Heart left ventricle (tissue), 16 donors: ENCODE results near the gene PSMB2. TPM values are rescaled to one million over a fixed set of nuclear protein-coding genes. Genes with fewer than 3 reads are reported as not detected.

ENCODE experiments used
- ATAC-seq, 4 donors: fragments of 200-7000 bp; cut with Tn5 transposase; one replicate each; pipeline ENCODE4 v1.9.1; 2020 to 2022; ENCODE audit warnings: moderate library complexity in 4 of 4, mild to moderate bottlenecking in 3 of 4, moderate number of reproducible peaks in 1 of 4
- DNase-seq, 5 donors: peaks; one replicate each; pipeline ENCODE4 v3.0.0-alpha.2; 2020
- H3K27ac ChIP-seq, 12 donors: fragments of 200-600 bp; sonication (generic) in 4 of 12; one replicate each; pipeline versions ENCODE4 v1.5.0 to v1.8.0; 2016 to 2022; ENCODE audit warnings: mild to moderate bottlenecking in 2 of 12
- H3K27me3 ChIP-seq, 9 donors: fragments of 200-600 bp; sonication (generic) in 2 of 9; one replicate each; pipeline versions ENCODE4 v1.5.1 to v1.8.0; 2016 to 2022; ENCODE audit warnings: mild to moderate bottlenecking in 3 of 9
- H3K36me3 ChIP-seq, 9 donors: fragments of 200-600 bp; sonication (generic) in 2 of 9; one replicate each; pipeline versions ENCODE4 v1.5.0 to v1.8.0; 2018 to 2022; ENCODE audit warnings: mild to moderate bottlenecking in 2 of 9
- H3K4me1 ChIP-seq, 12 donors: fragments of 200-600 bp; sonication (generic) in 4 of 12; one replicate each; pipeline versions ENCODE4 v1.5.0 to v1.8.0; 2016 to 2022; ENCODE audit warnings: mild to moderate bottlenecking in 3 of 12
- H3K4me3 ChIP-seq, 12 donors: fragments of 200-600 bp; sonication (generic) in 4 of 12; one replicate each; pipeline versions ENCODE4 v1.5.0 to v1.8.0; 2017 to 2022; ENCODE audit warnings: mild to moderate bottlenecking in 9 of 12, moderate library complexity in 4 of 12
- H3K9me3 ChIP-seq, 12 donors: fragments of 200-600 bp; sonication (generic) in 4 of 12; one replicate each; pipeline versions ENCODE4 v1.5.0 to v1.8.0; 2016 to 2022; ENCODE audit warnings: mild to moderate bottlenecking in 1 of 12
- POLR2A ChIP-seq, 2 donors: fragments of 450-650 bp; IDR thresholded peaks; one replicate each; pipeline ENCODE4 v1.6.1; 2017; ENCODE audit warnings: antibody characterized with exemption in 2 of 2, mild to moderate bottlenecking in 2 of 2, moderate library complexity in 2 of 2
- WGBS, 4 donors: extraction: QIAGEN DNeasy Blood & Tissue Kit in 2 of 4; methylation state at CpG; one replicate each; pipeline versions ENCODE4 v1.1.5 to v1.1.7; 2013 to 2018; 5-methylcytosine and 5-hydroxymethylcytosine counted together
- intact Hi-C, 10 donors: fragments of 100-400 bp; cut with DNase I; formaldehyde crosslinking; loops; one replicate each; pipeline versions ENCODE4 v1.11.1 to v1.14.2; 2022
- polyA plus RNA-seq, 2 donors: library from polyadenylated mRNA; stranded (reverse); fragments of 200-250 nt; gene quantifications; one replicate each; pipeline ENCODE4 v1.2.3, GENCODE V29; 2013
- total RNA-seq, 9 donors: library from RNA; depleted of rRNA in 2 of 9; stranded (reverse); fragments of >200 nt in 2 of 9; fragmentation: NEBNext Ultra II Directional in 3 of 9; extraction: Animal tissue kit (Norgen Biotek cat#: 25700) in 3 of 9; gene quantifications; one replicate each; pipeline versions ENCODE4 v1.1.0 to v1.2.4, GENCODE V29; 2016 to 2023
- TF ChIP-seq, protein P1 (sequence below), 12 donors: fragments of 200-600 bp; sonication (generic) in 4 of 12; IDR thresholded peaks; one replicate each; pipeline versions ENCODE4 v1.5.0 to v1.8.0; 2018 to 2022; ENCODE audit warnings: antibody characterized with exemption in 12 of 12, mild to moderate bottlenecking in 5 of 12
- donor health status: ischemic (EF 13 %, LVEDD 7.1; RV severe dilation, severe dysfunction).
- donor health status: healthy with polysubstance abuse.
- donor health status: DM: no; HTN: yes; CAD: no.
- donor health status: DM: no; HTN: no; CAD: no.
- donor health status: ischemic (EF 25% LVEDD 6.9; RV normal size, moderate dysfunction).
- donor health status: ischemic (EF 25% LVEDD 5.7; RV mildly dilated, moderate dysfunction).
- donor health status: healthy.
- donor health status: DM: yes; HTN: yes; CAD: no.
- donor health status: ischemic (EF 35%, LVEDD 5.7; RV mildly dilated, moderate dysfunction).
- donor health status: nonischemic (EF 11% LVEDD 7.7; RV severe dilation, severe dysfunction).
- donor health status: DM: yes; HTN: yes; CAD: no.
- donor health status: PGD.
- donor health status: ischemic (EF 29% LVEDD 5.4; RV normal size, mild dysfunction).
- donor health status: nonischemic (EF 23%, LVEDD 6.1; RV moderate dilation, normal function).

The PSMB2 gene
- total and polyA plus RNA-seq, 11 donors = 36.3 to 60.0 (median 41.7) TPM

DNA sequence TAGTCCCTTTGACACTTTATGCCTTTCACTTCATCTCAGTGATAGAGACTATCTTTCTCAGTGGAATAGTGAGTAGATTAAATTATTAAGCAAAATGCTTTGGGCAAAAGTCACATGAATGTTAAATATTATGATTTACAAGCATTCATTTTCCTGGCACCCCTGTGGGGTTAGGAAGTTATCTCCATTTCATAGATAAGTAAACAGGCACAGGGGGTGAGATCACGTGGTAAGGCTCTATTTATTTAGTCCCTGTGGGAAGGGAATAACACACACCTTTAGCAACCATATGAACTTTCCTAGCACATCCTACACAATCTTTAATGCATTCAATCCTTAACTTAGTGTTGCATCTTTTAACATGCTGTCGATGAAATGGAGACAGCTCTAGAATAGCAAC, 12.3 kb downstream of the PSMB2 start:
- TF ChIP-seq POLR2A (IDR thresholded peaks at IDR 0.05) = no peak
- TF ChIP-seq, protein P1, sequence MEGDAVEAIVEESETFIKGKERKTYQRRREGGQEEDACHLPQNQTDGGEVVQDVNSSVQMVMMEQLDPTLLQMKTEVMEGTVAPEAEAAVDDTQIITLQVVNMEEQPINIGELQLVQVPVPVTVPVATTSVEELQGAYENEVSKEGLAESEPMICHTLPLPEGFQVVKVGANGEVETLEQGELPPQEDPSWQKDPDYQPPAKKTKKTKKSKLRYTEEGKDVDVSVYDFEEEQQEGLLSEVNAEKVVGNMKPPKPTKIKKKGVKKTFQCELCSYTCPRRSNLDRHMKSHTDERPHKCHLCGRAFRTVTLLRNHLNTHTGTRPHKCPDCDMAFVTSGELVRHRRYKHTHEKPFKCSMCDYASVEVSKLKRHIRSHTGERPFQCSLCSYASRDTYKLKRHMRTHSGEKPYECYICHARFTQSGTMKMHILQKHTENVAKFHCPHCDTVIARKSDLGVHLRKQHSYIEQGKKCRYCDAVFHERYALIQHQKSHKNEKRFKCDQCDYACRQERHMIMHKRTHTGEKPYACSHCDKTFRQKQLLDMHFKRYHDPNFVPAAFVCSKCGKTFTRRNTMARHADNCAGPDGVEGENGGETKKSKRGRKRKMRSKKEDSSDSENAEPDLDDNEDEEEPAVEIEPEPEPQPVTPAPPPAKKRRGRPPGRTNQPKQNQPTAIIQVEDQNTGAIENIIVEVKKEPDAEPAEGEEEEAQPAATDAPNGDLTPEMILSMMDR (IDR thresholded peaks at IDR 0.05) = no peak
- ATAC-seq (no peak), DNase-seq (no peak)
- Histone ChIP-seq H3K27me3 (no peaks in the 10 kb centered on the region), H3K4me3 (no peak overlapping the region), H3K4me1 (peaks cover 0 to 8% (median 5%) of the 10 kb centered on the region in 12 donors), H3K9me3 (no peaks in the 10 kb centered on the region), H3K27ac (no peak overlapping the region), H3K36me3 (peaks cover 0 to 95% (median 75%) of the 10 kb centered on the region in 9 donors)
- intact Hi-C loops = no loop called here
- WGBS, 4 donors = 26 to 60% (median 59%) methylated on average over 2 of the region's 2 CpGs

DNA sequence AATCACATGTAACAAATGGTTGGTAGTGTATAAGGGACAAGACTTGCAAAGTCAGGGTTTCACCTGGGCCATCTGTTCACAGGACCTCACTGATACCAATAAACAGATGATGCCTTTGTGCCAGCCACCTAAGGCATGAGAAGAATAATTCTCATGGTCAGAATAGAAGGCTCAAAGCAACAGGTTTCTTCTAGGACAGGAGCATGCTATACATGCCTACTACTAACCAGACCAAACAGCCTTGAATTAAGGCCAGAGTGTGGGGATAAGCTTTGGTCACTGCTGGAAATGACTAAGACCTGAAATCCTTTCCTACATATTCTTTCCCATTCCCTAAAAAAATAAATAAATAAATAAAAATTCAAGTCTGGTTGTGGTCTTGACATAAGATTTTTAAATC, 17.5 kb downstream of the PSMB2 start:
- DNase-seq = no peak
- no peak for ATAC-seq
- Histone ChIP-seq H3K27me3 (no peaks in the 10 kb centered on the region), H3K4me1 (peaks cover 0 to 2% (median 0%) of the 10 kb centered on the region in 12 donors), H3K27ac (no peak overlapping the region), H3K36me3 (peaks cover 0 to 87% (median 35%) of the 10 kb centered on the region in 9 donors), H3K9me3 (no peaks in the 10 kb centered on the region), H3K4me3 (no peak overlapping the region)
- no peak for TF ChIP-seq POLR2A (IDR thresholded peaks at IDR 0.05)
- intact Hi-C loops = no loop called here

DNA sequence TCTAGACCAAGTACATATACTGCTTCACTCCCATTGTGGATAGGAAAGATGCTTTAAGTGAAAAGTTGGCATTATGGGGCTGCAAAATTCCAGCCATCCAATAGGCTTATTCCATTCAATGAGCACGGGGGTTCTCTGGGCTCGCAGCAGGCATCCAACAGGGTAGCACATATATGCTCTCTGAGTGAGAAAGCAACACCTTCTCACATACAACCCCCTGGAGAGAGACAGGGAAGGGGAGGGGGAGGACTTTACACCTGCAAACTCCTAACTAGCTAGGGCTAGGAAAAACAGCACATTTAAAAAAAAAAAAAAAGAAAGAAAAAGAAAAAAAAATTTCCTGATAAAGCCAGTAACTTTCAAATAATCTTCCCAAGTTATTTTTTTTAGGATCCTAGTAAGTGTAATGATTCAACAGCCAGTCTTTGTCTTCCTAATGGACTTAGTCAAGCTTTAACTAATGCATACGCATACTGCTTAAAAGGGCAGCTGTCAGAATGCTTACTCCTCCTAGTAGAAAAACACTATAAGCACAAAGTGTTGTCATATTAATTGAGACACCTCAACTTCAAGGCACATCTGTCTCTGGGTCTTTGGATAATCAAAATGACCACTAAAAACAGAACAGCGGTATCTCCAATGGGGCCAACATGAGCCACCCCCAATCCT, 18.7 kb downstream of the PSMB2 start:
- DNase-seq (no peak), ATAC-seq (no peak)
- intact Hi-C loops = no loop called here
- WGBS, 4 donors = 80 to 92% (median 89%) methylated on average over 4 of the region's 4 CpGs
- H3K36me3 ChIP-seq = peaks cover 0 to 90% (median 35%) of the 10 kb centered on the region in 9 donors
- no peaks in the 10 kb centered on the region for H3K9me3 ChIP-seq
- TF ChIP-seq, protein P1 (IDR thresholded peaks at IDR 0.05) = no peak
- TF ChIP-seq POLR2A (IDR thresholded peaks at IDR 0.05) = no peak
- H3K27ac ChIP-seq = no peak overlapping the region
- no peaks in the 10 kb centered on the region for H3K27me3 ChIP-seq
- no peak overlapping the region for H3K4me3 ChIP-seq
- no peaks in the 10 kb centered on the region for H3K4me1 ChIP-seq

DNA sequence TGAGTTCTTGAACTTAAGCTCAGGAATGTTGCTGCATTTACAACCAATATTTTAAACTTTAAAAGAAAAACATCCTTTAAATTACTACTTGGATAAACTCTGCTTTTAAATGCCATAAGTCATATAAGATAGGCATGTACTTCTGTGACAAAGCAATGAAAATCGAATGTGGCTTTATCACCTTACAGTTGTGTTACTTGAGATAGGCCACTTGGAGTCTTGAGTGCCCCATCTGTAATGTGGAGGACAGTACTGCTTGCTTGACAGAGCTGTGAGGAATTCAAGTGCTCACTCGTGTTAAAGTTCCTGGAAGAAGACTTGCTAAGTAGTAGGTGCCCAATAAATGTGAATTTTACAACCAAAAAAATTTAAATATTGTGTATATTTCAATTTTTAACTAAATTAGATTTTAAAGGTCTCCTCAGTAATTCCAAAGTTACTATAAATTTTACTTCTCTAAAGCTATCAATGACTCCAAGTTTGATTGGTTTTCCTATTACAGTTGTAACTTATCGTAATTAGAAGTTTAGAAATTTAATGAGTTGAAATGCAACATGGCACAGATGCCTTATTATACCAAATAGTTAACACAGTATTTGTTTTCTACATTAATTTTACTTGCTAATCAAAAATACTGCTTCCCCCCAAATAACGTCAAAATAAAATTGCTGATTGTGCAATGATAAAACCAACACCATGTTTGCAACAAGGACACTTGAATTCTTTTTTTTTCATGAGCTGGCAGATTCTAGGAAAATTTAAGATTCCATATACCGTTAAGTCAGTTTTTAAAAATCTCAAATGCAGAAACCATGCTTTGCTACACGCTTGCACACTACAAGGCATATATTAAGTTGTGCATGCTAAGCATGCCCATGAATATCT, 21.8 kb downstream of the PSMB2 start:
- Histone ChIP-seq H3K27me3 (no peaks in the 10 kb centered on the region), H3K4me3 (no peak overlapping the region), H3K36me3 (peaks cover 0 to 91% (median 42%) of the 10 kb centered on the region in 9 donors), H3K9me3 (no peaks in the 10 kb centered on the region), H3K27ac (no peak overlapping the region), H3K4me1 (peaks cover 0 to 6% (median 0%) of the 10 kb centered on the region in 12 donors)
- ATAC-seq = no peak
- WGBS, 4 donors = 75 to 79% (median 78%) methylated on average over 6 of the region's 6 CpGs
- DNase-seq = no peak
- intact Hi-C loops = no loop called here
- TF ChIP-seq, protein P1 (IDR thresholded peaks at IDR 0.05) = no peak
